K562 (cell line): Measurements from ENCODE around the gene MYO18A. TPM values are rescaled to one million over a fixed set of nuclear protein-coding genes. Genes with fewer than 3 reads are reported as not detected.

ENCODE experiments used
- ATAC-seq: fragments of 200-7000 bp; cut with Tn5 transposase; 3 replicates; pipeline ENCODE4 v1.9.1; 2020; ENCODE audit warnings: moderate library complexity
- BruUV-seq: library from RNA; stranded (reverse); fragments of 400-500 nt; replicated peaks from 2 replicates; lab custom pipeline; 2021; lab: Mats Ljungman, UMichigan
- CTCF ChIA-PET: fragments of 300-600 bp; formaldehyde crosslinking; extraction: SDS; loops from one replicate; lab custom pipeline; 2021; ENCODE audit warnings: low intra/inter-chr PET ratio; lab: Yijun Ruan, JAX
- POLR2A ChIA-PET: fragments of 300-600, 350-650 bp; sonication (Branson Sonifier 250); formaldehyde crosslinking; extraction: SDS; loops from one replicate; lab custom pipeline; 2021; ENCODE audit warnings: antibody characterized with exemption, inconsistent platforms; lab: Yijun Ruan, JAX
- DNase-seq, 4 experiments: peaks; one replicate each; pipeline versions ENCODE4 v3.0.0 to v3.0.0-alpha.2; 2011 to 2018; ENCODE audit warnings: low spot score in 3 of 4, mixed read lengths in 3 of 4; ENCODE audit errors: extremely low read depth in 1 of 4
- FAIRE-seq: peaks from 2 replicates; lab custom pipeline; 2011; peaks lifted over from hg19 to GRCh38; lab: Jason Lieb, UNC
- H2AFZ ChIP-seq: 2 replicates; pipeline ENCODE4 v1.6.0; 2011; ENCODE audit warnings: low read depth, low read length, control low read depth, inconsistent platforms
- H3K27ac ChIP-seq: fragments of 200-600 bp; 3 replicates; pipeline ENCODE4 v1.8.0; 2011; ENCODE audit warnings: low read depth, mild to moderate bottlenecking, control low read depth, inconsistent platforms, low read length, moderate library complexity, mixed read lengths; ENCODE audit errors: extremely low read depth
- H3K27me3 ChIP-seq, 2 experiments: fragments of 300-600 bp in 1 of 2; 2 replicates in 1 of 2; 3 replicates in 1 of 2; pipeline versions ENCODE4 v1.6.0 to v1.8.0; 2011; ENCODE audit warnings: inconsistent platforms in 2 of 2, low read length in 2 of 2, mild to moderate bottlenecking in 1 of 2, mixed read lengths in 1 of 2, moderate library complexity in 1 of 2; ENCODE audit not compliant: control insufficient read depth in 2 of 2, insufficient read depth in 2 of 2
- H3K36me3 ChIP-seq: fragments of 300-600 bp; 3 replicates; pipeline ENCODE4 v1.8.0; 2011; ENCODE audit warnings: mild to moderate bottlenecking, low read length, inconsistent platforms; ENCODE audit not compliant: control insufficient read depth, insufficient read depth
- H3K4me1 ChIP-seq, 2 experiments: fragments of 200-600 bp in 1 of 2; replicated peaks in 1 of 2; 2 replicates in 1 of 2; 3 replicates in 1 of 2; pipeline versions ENCODE4 v1.5.1 to v1.8.0; 2011; ENCODE audit warnings: inconsistent platforms in 2 of 2, low read length in 2 of 2, mild to moderate bottlenecking in 1 of 2, mixed read lengths in 1 of 2, moderate library complexity in 1 of 2; ENCODE audit not compliant: control insufficient read depth in 2 of 2, insufficient read depth in 2 of 2
- H3K4me2 ChIP-seq: 2 replicates; pipeline ENCODE4 v1.6.1; 2011; ENCODE audit warnings: low read length, control low read depth, inconsistent platforms, mixed read lengths; ENCODE audit not compliant: insufficient read depth
- H3K4me3 ChIP-seq: fragments of 200-600 bp; sonication (generic), shearing (Covaris generic); 2 replicates; pipeline ENCODE4 v1.5.1; 2016; ENCODE audit warnings: control low read depth, inconsistent platforms
- H3K79me2 ChIP-seq: fragments of 200-600 bp; 3 replicates; pipeline ENCODE4 v1.8.0; 2011; ENCODE audit warnings: low read length, inconsistent platforms; ENCODE audit not compliant: control insufficient read depth, insufficient read depth
- H3K9ac ChIP-seq, 2 experiments: 2 replicates each; pipeline versions ENCODE4 v1.6.0 to v1.6.1; 2011; ENCODE audit warnings: low read depth in 2 of 2, low read length in 2 of 2, control low read depth in 1 of 2, inconsistent platforms in 1 of 2, mild to moderate bottlenecking in 1 of 2, mixed read lengths in 1 of 2; ENCODE audit not compliant: insufficient read depth in 1 of 2
- H3K9me1 ChIP-seq: one replicate; pipeline ENCODE4 v1.6.0; 2011; ENCODE audit warnings: inconsistent platforms, mild to moderate bottlenecking, low read length, moderate library complexity; ENCODE audit not compliant: control insufficient read depth, insufficient read depth
- H3K9me3 ChIP-seq: replicated peaks from 2 replicates; pipeline ENCODE4 v1.5.1; 2011; ENCODE audit warnings: low read depth, low read length, inconsistent platforms; ENCODE audit not compliant: control insufficient read depth, insufficient read depth
- H4K20me1 ChIP-seq: replicated peaks from 2 replicates; pipeline ENCODE4 v1.6.1; 2011; ENCODE audit warnings: low read length, inconsistent platforms, mixed read lengths; ENCODE audit not compliant: control insufficient read depth, insufficient read depth
- BRD4 ChIP-seq: fragments of 200-600 bp; sonication (generic); IDR thresholded peaks from 2 replicates; pipeline ENCODE4 v1.6.1; 2017; ENCODE audit warnings: inconsistent platforms
- BRF2 ChIP-seq: IDR thresholded peaks from 3 replicates; pipeline ENCODE4 v1.6.1; 2011; ENCODE audit warnings: borderline replicate concordance, mild to moderate bottlenecking; ENCODE audit not compliant: insufficient read length, insufficient read depth
- ETV1 ChIP-seq: fragments of 450-650 bp; conservative IDR thresholded peaks from 2 replicates; pipeline ENCODE4 v1.6.1; 2016; ENCODE audit warnings: missing genetic modification characterization, control low read depth, low read depth, missing compliant biosample characterization
- FOS ChIP-seq: IDR thresholded peaks from 3 replicates; pipeline ENCODE4 v1.6.1; 2011; ENCODE audit not compliant: insufficient read length; ENCODE audit errors: extremely low read depth
- GATAD2A ChIP-seq: fragments of 450-650 bp; IDR thresholded peaks from 2 replicates; pipeline ENCODE4 v1.6.1; 2017
- GMEB1 ChIP-seq: fragments of 250-450 bp; sonication (Bioruptor Pico); IDR thresholded peaks from 2 replicates; pipeline ENCODE4 v1.4.0; 2020; ENCODE audit warnings: mild to moderate bottlenecking
- HNRNPK ChIP-seq: fragments of 200-400 bp; formaldehyde crosslinking; IDR thresholded peaks from one replicate; pipeline ENCODE4 v1.6.1; 2018; ENCODE audit warnings: mild to moderate bottlenecking, low read depth, low read length; ENCODE audit not compliant: poor library complexity, severe bottlenecking
- KLF6 ChIP-seq: fragments of 250-450 bp; sonication (Bioruptor Pico); IDR thresholded peaks from 2 replicates; pipeline ENCODE4 v1.4.0; 2020; ENCODE audit warnings: mild to moderate bottlenecking, moderate library complexity, borderline replicate concordance
- MYBL2 ChIP-seq, 2 experiments: fragments of 450-650 bp in 1 of 2; sonication (generic) in 1 of 2; formaldehyde crosslinking in 1 of 2; IDR thresholded peaks; 2 replicates each; pipeline versions ENCODE4 v1.6.1 to v1.8.1; 2017 to 2022; ENCODE audit warnings: borderline replicate concordance in 1 of 2, inconsistent platforms in 1 of 2, low read depth in 1 of 2, mild to moderate bottlenecking in 1 of 2, missing genetic modification reagents in 1 of 2, moderate library complexity in 1 of 2
- PHF20 ChIP-seq: fragments of 450-650 bp; IDR thresholded peaks from 2 replicates; pipeline ENCODE4 v1.6.1; 2018; ENCODE audit not compliant: partially characterized antibody
- PHF21A ChIP-seq: fragments of 450-650 bp; IDR thresholded peaks from 2 replicates; pipeline ENCODE4 v1.6.1; 2017; ENCODE audit warnings: low read depth, borderline replicate concordance
- RBM25 ChIP-seq: fragments of 200-400 bp; formaldehyde crosslinking; IDR thresholded peaks from 2 replicates; pipeline ENCODE4 v1.6.1; 2018; ENCODE audit warnings: low read length, low read depth, moderate library complexity; ENCODE audit not compliant: severe bottlenecking
- SMAD4 ChIP-seq: fragments of 250-450 bp; sonication (Bioruptor Pico); conservative IDR thresholded peaks from 2 replicates; pipeline ENCODE4 v1.8.0; 2021; ENCODE audit warnings: inconsistent platforms, mild to moderate bottlenecking, moderate library complexity
- SMARCC2 ChIP-seq: fragments of 450-650 bp; IDR thresholded peaks from 2 replicates; pipeline ENCODE4 v1.6.1; 2017; ENCODE audit warnings: antibody characterized with exemption, moderate library complexity, mild to moderate bottlenecking, low read depth
- TAL1 ChIP-seq: fragments of 450-650 bp; IDR thresholded peaks from 2 replicates; pipeline ENCODE4 v1.6.1; 2016; ENCODE audit warnings: mild to moderate bottlenecking
- ZBTB12 ChIP-seq: fragments of 250-450 bp; sonication (Bioruptor Pico); IDR thresholded peaks from 2 replicates; pipeline ENCODE4 v1.4.0; 2020
- ZKSCAN1 ChIP-seq: fragments of 150-350 bp; IDR thresholded peaks from 2 replicates; pipeline ENCODE4 v1.6.1; 2016; ENCODE audit warnings: low read depth, low read length
- ZNF165 ChIP-seq: fragments of 250-450 bp; sonication (Bioruptor Pico); IDR thresholded peaks from 2 replicates; pipeline ENCODE4 v1.4.0; 2020; ENCODE audit warnings: borderline replicate concordance
- ZNF239 ChIP-seq: fragments of 250-450 bp; sonication (Bioruptor Pico); IDR thresholded peaks from 2 replicates; pipeline ENCODE4 v1.4.0; 2020; ENCODE audit warnings: mild to moderate bottlenecking
- WGBS: fragments of 100-300 bp; shearing (Covaris generic); methylation state at CpG from one replicate; pipeline ENCODE4 v1.1.6; 2016; ENCODE audit warnings: low coverage, mixed read lengths; ENCODE audit not compliant: insufficient coverage; ENCODE audit errors: missing lambda C conversion rate; 5-methylcytosine and 5-hydroxymethylcytosine counted together
- in situ Hi-C: fragments of 300-500 bp; cut with MboI; formaldehyde crosslinking; loops from 4 replicates; pipeline ENCODE4 v1.15.0; 2018; ENCODE audit warnings: inconsistent platforms, mixed read lengths
- intact Hi-C: fragments of 100-400 bp; cut with micrococcal nuclease; formaldehyde crosslinking; loops from 2 replicates; pipeline ENCODE4 v1.14.2; 2022
- polyA plus RNA-seq, 8 experiments: library from polyadenylated mRNA; depleted of rRNA in 4 of 8; stranded (reverse) in 5 of 8; unstranded in 3 of 8; fragments of >200 nt; fragmentation: Nextera tagmentation in 2 of 8; fragmentation: Illumina TruSeq in 1 of 8; extraction: Ambion mirVana in 2 of 8; extraction: Trizol in 1 of 8; gene quantifications; 2 replicates each; pipeline versions ENCODE4 v1.2.1 to v1.2.3, GENCODE V29; 2011 to 2014; ENCODE audit warnings: inconsistent platforms in 1 of 8, missing spikeins in 1 of 8
- total RNA-seq, 7 experiments: library from RNA; depleted of rRNA in 6 of 7; stranded (reverse); fragments of >200 nt in 6 of 7; fragmentation: Illumina TruSeq in 2 of 7; extraction: Trizol in 2 of 7; gene quantifications; 2 replicates each; pipeline versions ENCODE4 v1.2.1 to v1.2.3, GENCODE V29; 2011 to 2021; ENCODE audit warnings: low replicate concordance in 1 of 7

MYO18A gene
- total and polyA plus RNA-seq, 9 of the 15 experiments (the other 6 are each of a cell fraction or from before 2014, with no cell fraction given) = 2.5 to 65.4 (median 17.1) TPM

- H4K20me1 ChIP-seq = peaks cover 13% of the 10 kb centered on the region
- peaks cover 36 to 49% of the 10 kb centered on the region in 2 experiments for H3K4me1 ChIP-seq
- CTCF ChIA-PET = no interaction called here
- 58% methylated on average over 11 of the region's 11 CpGs for WGBS
- H3K4me3 ChIP-seq = no peak overlapping the region
- in situ Hi-C loops (no loop called here), intact Hi-C loops (loop anchor here (2.0 kb wide), 1 partner anchor 17 kb away; no protein-coding TSS in a partner anchor)
- H2AFZ ChIP-seq = no peak overlapping the region
- H3K9me3 ChIP-seq = no peaks in the 10 kb centered on the region
- peak overlapping the region; percentile 21 to 79; a peak in 2 of 4 replicates for H3K9ac ChIP-seq
- peak overlapping the region; percentile 58 for H3K27ac ChIP-seq
- no peak for FAIRE-seq
- no peaks in the 10 kb centered on the region for H3K27me3 ChIP-seq
- H3K9me1 ChIP-seq = peaks cover 8% of the 10 kb centered on the region
- BruUV-seq = no TSS peak
- POLR2A ChIA-PET = interaction anchor here (0.6 to 5.6 kb wide), 6 partner anchors 10 to 352 kb away, joined by 3 to 74 read pairs (median 3); partner anchors contain the start of gene MYO18A
- no peak for DNase-seq
- peak; percentile 3; the same call in 1 of the 3 replicates for ATAC-seq
- H3K36me3 ChIP-seq = peaks cover 59% of the 10 kb centered on the region
- H3K4me2 ChIP-seq = peak overlapping the region; percentile 69
- H3K79me2 ChIP-seq = peaks cover 74% of the 10 kb centered on the region
- TF ChIP-seq ZNF165 (CRISPR knock-in tag) (no peak), GMEB1 (no peak), SMARCC2 (no peak), FOS (no peak), ZNF239 (CRISPR knock-in tag) (no peak), KLF6 (CRISPR knock-in tag) (no peak), ETV1 (no peak), ZKSCAN1 (no peak), BRD4 (no peak), PHF20 (no peak), ZBTB12 (CRISPR knock-in tag) (no peak), TAL1 (no peak), SMAD4 (CRISPR knock-in tag) (no peak), GATAD2A (0 out of 2 replicates have a peak, but pooled peaks have one; percentile 7), PHF21A (no peak), MYBL2 (IDR thresholded peaks at IDR 0.05; ENCODE audit: low read depth) (no peak), MYBL2 (CRISPR knock-in tag; IDR thresholded peaks at IDR 0.05; ENCODE audit: borderline replicate concordance) (no peak), RBM25 (no peak), HNRNPK (no peak), BRF2 (no peak)
These were observed 17.9 kb downstream of the MYO18A start for GRCh38 chr17:29162082-29162908.
